Subcutaneous abdominal adipose tissue (tissue), 5 donors: ENCODE results near the gene MAGEA11.
"Not testable (repeated sequence)": the region's sequence is repeated elsewhere in the genome, so short reads cannot be mapped to it uniquely, and the experiment has no call there.

ENCODE experiments used
- H3K27ac ChIP-seq: one replicate; pipeline ENCODE4 v1.7.0; 2013; ENCODE audit warnings: low read depth, mild to moderate bottlenecking, inconsistent platforms, low read length, moderate library complexity
- H3K27me3 ChIP-seq, 5 donors: one replicate each; pipeline ENCODE4 v1.7.0; 2013; ENCODE audit warnings: low read length in 5 of 5, inconsistent platforms in 1 of 5; ENCODE audit not compliant: control insufficient read depth in 5 of 5, insufficient read depth in 4 of 5
- H3K36me3 ChIP-seq, 5 donors: one replicate each; pipeline ENCODE4 v1.7.0; 2013; ENCODE audit warnings: low read length in 5 of 5; ENCODE audit not compliant: control insufficient read depth in 5 of 5, insufficient read depth in 5 of 5
- H3K4me1 ChIP-seq, 5 donors: one replicate each; pipeline ENCODE4 v1.7.0; 2013; ENCODE audit warnings: low read length in 5 of 5, mild to moderate bottlenecking in 3 of 5, moderate library complexity in 1 of 5; ENCODE audit not compliant: control insufficient read depth in 5 of 5, insufficient read depth in 5 of 5
- H3K4me3 ChIP-seq, 5 donors: one replicate each; pipeline ENCODE4 v1.7.0; 2013; ENCODE audit warnings: low read length in 5 of 5, low read depth in 1 of 5
- H3K9ac ChIP-seq, 5 donors: one replicate each; pipeline ENCODE4 v1.7.0; 2013; ENCODE audit warnings: low read length in 5 of 5, mild to moderate bottlenecking in 4 of 5, moderate library complexity in 3 of 5
- H3K9me3 ChIP-seq, 5 donors: one replicate each; pipeline ENCODE4 v1.7.0; 2013; ENCODE audit warnings: low read length in 5 of 5; ENCODE audit not compliant: control insufficient read depth in 5 of 5
- donor health status: healthy.
- donor health status: healthy.
- donor health status: healthy.
- donor health status: healthy.
- donor health status: healthy.

Gene MAGEA11

DNA sequence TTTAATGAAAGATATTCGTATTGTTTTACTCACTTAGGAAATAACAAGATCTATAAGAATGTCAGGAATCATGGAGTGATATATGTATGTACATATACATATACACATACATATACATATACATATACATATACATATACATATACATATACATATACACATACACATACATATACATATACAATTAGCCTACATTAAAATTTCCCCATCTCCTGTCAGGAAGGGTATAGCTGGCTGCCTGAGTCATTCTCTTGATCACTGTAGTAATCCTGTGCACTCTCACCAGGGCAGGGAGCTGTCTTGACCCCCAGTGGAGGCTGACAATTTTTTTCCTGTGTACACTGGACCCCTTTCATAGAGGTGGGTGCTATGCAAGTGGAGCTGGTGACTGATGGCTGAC, 23.3 kb upstream of the MAGEA11 start:
- Histone ChIP-seq H3K9ac (no peak overlapping the region), H3K27me3 (peaks cover 0 to 7% (median 0%) of the 10 kb centered on the region in 5 donors), H3K36me3 (no peaks in the 10 kb centered on the region), H3K27ac (no peak overlapping the region), H3K9me3 (peaks cover 0 to 5% (median 0%) of the 10 kb centered on the region in 5 donors), H3K4me1 (no peaks in the 10 kb centered on the region), H3K4me3 (no peak overlapping the region)

DNA sequence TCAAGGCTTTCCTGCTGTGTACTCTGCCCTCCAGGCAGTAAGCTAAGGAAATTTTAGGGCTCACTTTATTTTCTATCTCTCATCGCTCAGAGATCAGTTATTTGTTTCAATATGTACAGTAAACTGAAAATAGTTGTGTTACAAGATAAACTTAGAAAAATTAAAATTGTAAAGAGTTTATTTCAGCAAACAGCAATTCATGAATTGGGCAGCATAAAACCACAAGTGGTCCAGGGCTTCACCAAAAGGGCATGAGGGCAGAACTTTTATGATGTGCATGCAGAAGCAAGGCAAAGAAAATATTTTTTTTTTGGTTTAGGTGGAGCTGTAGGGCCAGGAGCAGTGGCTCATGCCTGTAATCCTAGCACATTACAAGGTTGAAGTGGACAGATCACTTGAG, 20.1 kb upstream of the MAGEA11 start:
- no peaks in the 10 kb centered on the region for H3K36me3 ChIP-seq
- no peak overlapping the region for H3K4me3 ChIP-seq
- peaks cover 0 to 5% (median 0%) of the 10 kb centered on the region in 5 donors for H3K9me3 ChIP-seq
- H3K9ac ChIP-seq, result no peak overlapping the region
- H3K27me3 ChIP-seq, result peaks cover 0 to 7% (median 4%) of the 10 kb centered on the region in 5 donors
- no peak overlapping the region for H3K27ac ChIP-seq
- H3K4me1 ChIP-seq, result no peaks in the 10 kb centered on the region

DNA sequence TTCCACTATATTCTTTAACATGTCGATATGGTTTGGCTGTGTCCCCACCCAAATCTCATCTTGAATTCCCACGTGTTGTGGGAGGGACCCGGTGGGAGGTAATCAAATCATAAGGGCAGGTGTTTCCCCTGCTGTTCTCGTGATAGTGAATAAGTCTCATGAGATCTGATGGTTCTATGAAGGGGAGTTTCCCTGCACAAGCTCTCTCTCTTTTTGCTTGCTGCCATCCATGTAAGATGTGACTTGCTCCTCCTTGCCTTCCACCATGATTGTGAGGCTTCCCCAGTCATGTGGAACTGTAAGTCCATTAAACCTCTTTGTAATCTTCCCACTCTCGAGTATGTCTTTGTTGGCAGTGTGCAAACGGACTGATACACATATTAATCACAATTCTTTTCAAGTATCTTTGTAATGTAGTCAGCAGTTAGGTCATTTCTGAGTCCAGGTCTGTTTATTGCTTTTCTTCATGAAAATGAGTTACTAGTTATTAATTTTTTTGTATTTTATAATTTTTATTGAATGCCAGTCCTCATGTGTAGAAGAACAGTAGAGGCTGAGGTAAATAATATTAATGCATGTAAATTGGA, 19.1 kb upstream of the MAGEA11 start:
- not testable (repeated sequence) for H3K27me3 ChIP-seq, H3K36me3 ChIP-seq, H3K27ac ChIP-seq, H3K4me3 ChIP-seq, H3K9me3 ChIP-seq, H3K9ac ChIP-seq, H3K4me1 ChIP-seq

DNA sequence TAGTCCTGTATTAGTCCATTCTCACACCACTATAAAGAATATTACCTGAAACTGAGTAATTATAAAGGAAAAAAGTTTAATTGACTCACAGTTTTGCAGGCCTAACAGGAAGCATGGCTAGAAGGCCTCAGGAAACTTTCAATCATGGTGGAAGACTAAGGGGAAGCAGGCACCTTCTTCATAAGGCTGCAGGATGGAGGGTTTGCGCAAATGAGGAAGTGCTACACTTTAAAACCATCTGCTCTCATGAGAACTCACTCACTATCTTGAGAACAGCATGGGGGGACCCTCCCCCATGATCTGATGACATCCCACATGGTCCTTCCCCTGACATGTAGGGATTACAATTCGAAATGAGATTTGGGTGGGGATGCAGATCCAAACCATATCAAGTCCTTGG, 12.1 kb upstream of the MAGEA11 start:
- no peak overlapping the region for H3K27ac ChIP-seq
- H3K9ac ChIP-seq, result no peak overlapping the region
- H3K4me1 ChIP-seq, result no peaks in the 10 kb centered on the region
- no peaks in the 10 kb centered on the region for H3K36me3 ChIP-seq
- H3K27me3 ChIP-seq, result peaks cover 0 to 4% (median 0%) of the 10 kb centered on the region in 5 donors
- H3K4me3 ChIP-seq, result no peak overlapping the region
- peaks cover 0 to 12% (median 4%) of the 10 kb centered on the region in 5 donors for H3K9me3 ChIP-seq

DNA sequence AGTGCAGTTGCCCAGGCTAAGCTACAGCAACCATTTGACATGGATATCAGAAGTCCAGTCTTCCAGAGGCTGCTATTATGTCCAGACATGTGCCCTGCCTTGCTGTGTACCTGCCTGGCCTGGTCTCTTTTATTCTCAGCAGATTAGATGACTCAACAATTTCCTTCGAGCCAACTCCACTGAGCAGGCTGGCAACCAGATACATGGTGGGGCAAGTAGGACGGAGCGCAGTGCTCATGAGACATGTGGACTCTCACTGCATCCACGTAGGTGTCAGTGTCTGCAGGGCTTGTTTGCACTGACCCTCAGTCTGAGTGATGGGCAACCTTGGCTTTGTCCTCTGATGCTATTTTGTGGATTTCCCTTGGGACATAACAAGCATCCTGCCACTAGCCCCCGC, 7.2 kb upstream of the MAGEA11 start:
- H3K27me3 ChIP-seq, result peaks cover 0 to 4% (median 3%) of the 10 kb centered on the region in 5 donors
- no peak overlapping the region for H3K27ac ChIP-seq
- no peak overlapping the region for H3K4me3 ChIP-seq
- no peak overlapping the region for H3K9ac ChIP-seq
- peaks cover 0 to 4% (median 0%) of the 10 kb centered on the region in 5 donors for H3K9me3 ChIP-seq
- no peaks in the 10 kb centered on the region for H3K4me1 ChIP-seq
- H3K36me3 ChIP-seq, result no peaks in the 10 kb centered on the region

DNA sequence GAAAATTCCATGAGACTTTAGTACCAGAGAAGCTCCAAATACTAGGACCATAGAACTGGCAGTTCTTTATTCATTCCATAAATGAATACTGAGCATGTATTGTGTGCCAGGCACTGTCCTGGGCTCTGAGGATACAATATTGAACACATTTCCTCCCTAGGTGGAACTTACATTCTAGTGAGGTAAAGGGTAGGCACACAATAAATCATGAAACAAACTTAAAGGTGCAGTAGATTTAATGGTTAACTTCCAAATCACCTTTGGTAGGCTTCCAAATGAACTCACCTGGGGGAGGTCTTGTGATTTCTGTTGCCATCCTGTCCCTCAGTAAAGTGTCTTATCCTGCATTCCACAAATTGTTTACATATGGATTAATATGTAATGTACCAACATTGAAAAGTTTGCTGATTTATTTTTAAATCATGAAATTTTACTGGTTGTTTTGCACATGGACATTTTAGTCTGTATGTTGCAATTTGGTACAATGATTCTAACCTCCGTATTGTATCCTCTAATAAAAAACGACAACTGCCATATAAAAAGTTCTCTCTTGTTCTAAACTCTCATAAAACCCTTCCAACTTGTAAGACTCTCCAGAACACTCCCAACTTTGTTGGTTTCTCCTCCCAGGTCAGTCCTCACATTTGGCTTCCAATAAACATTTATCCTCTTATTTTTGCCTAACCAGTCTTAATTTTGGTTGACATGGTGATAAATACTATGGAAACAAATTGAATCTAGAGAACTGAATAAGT, 4.5 kb upstream of the MAGEA11 start:
- Histone ChIP-seq H3K36me3 (no peaks in the 10 kb centered on the region), H3K4me3 (no peak overlapping the region), H3K4me1 (no peaks in the 10 kb centered on the region), H3K9me3 (peaks cover 0 to 4% (median 0%) of the 10 kb centered on the region in 5 donors), H3K27ac (no peak overlapping the region), H3K9ac (no peak overlapping the region), H3K27me3 (peaks cover 0 to 4% (median 3%) of the 10 kb centered on the region in 5 donors)

DNA sequence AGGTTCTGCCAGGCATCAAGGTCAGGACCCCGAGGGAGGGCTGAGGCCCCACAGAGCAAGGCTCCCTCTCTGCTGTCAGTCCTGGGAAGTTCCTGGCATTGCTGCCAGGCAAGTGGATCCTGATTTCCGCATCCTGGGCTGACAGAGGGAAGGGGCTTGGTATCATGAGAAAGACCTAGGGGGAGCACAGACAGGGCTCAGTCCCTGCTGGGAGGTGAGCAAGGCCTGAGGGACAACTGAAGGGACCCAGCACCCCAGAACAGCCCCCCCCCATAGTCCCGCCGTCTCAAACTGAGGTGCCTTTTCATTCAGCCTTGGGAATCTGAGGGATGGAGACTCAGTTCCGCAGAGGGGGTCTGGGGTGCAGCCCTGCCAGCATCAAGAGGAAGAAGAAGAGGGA, 971 bp downstream of the MAGEA11 start:
- H3K27me3 ChIP-seq, result peaks cover 0 to 3% (median 0%) of the 10 kb centered on the region in 5 donors

DNA sequence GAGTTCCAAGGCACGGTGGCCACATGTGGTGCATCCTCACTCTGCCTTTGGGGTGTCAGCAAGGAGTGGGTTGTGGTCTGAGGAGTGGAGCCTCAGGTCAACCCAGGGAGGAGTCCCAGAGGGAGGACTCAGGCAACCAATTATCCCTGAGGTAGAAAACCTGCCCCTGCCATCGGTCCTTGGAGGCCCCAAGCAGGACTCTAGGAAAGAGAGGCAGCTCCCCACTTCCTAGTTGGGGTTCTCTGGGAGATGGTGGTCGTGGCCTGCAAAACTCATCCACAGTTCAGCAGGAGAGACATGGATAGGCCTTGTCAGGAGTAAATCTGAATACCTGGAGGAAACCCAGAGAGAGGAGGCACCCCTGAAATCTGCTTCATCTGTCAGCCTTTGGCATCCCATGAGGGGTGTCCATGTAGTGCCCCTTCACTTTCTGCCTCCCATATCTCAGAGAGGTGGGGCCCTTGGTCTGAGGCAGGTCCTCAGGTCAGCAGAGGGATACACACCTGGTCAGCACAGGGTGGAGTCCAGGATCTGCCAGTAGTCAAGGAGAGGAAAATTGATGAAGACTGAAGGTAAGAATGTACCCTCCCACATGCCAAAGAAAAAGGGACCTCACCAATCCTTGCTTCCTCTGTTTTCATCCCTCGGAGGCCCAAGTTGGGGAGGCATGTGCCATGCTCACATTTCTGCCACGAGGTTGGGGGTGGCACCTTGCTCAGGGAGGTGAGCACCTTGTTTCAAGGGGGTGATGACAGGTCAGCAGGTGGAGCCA, 1.6 kb downstream of the MAGEA11 start:
- H3K9ac ChIP-seq, result no peak overlapping the region
- H3K9me3 ChIP-seq, result no peaks in the 10 kb centered on the region
- H3K27me3 ChIP-seq, result peaks cover 0 to 3% (median 0%) of the 10 kb centered on the region in 5 donors
- no peak overlapping the region for H3K4me3 ChIP-seq
- H3K36me3 ChIP-seq, result no peaks in the 10 kb centered on the region
- H3K27ac ChIP-seq, result no peak overlapping the region
- peaks cover 0 to 5% (median 0%) of the 10 kb centered on the region in 5 donors for H3K4me1 ChIP-seq

More for the DNA sequence above, 971 bp downstream of the MAGEA11 start:
- Histone ChIP-seq H3K9me3 (no peaks in the 10 kb centered on the region), H3K27ac (no peak overlapping the region), H3K4me3 (no peak overlapping the region), H3K9ac (no peak overlapping the region), H3K4me1 (peaks cover 0 to 4% (median 0%) of the 10 kb centered on the region in 5 donors), H3K36me3 (no peaks in the 10 kb centered on the region)

DNA sequence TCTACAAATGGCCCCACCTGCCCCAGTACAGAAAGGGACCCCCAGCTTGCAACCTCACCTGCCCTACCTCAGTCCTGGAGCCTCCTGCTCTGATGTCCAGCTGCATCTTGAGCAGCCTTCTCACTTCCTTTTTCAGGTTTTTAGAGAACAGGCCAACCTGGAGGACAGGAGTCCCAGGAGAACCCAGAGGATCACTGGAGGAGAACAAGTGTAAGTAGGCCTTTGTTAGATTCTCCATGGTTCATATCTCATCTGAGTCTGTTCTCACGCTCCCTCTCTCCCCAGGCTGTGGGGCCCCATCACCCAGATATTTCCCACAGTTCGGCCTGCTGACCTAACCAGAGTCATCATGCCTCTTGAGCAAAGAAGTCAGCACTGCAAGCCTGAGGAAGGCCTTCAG, 3.6 kb downstream of the MAGEA11 start:
- Histone ChIP-seq H3K9ac (no peak overlapping the region), H3K27ac (no peak overlapping the region), H3K9me3 (no peaks in the 10 kb centered on the region), H3K4me1 (peaks cover 0 to 5% (median 0%) of the 10 kb centered on the region in 5 donors), H3K27me3 (peaks cover 0 to 5% (median 0%) of the 10 kb centered on the region in 5 donors), H3K36me3 (no peaks in the 10 kb centered on the region), H3K4me3 (no peak overlapping the region)

DNA sequence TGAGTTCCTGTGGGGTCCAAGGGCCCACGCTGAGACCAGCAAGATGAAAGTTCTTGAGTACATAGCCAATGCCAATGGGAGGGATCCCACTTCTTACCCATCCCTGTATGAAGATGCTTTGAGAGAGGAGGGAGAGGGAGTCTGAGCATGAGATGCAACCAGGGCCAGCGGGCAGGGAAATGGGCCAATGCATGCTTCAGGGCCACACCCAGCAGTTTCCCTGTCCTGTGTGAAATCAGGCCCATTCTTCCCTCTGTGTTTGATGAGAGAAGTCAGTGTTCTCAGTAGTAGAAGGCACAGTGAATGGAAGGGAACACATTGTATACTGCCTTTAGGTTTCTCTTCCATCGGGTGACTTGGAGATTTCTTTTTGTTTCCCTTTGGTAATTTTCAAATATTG, 4.8 kb downstream of the MAGEA11 start:
- peaks cover 0 to 5% (median 0%) of the 10 kb centered on the region in 5 donors for H3K4me1 ChIP-seq
- H3K27ac ChIP-seq, result no peak overlapping the region
- H3K36me3 ChIP-seq, result no peaks in the 10 kb centered on the region
- no peak overlapping the region for H3K4me3 ChIP-seq
- no peaks in the 10 kb centered on the region for H3K9me3 ChIP-seq
- H3K9ac ChIP-seq, result no peak overlapping the region
- peaks cover 0 to 8% (median 0%) of the 10 kb centered on the region in 5 donors for H3K27me3 ChIP-seq
